ENCODE data around the gene KIF1C.

The KIF1C gene

GRCh38 chr17:4974115-4974670 lies 23.6 kb upstream of the KIF1C start:
- Mint-ChIP-seq H3K9me3 (no peaks in the 10 kb centered on the region), H3K4me3 (no peak overlapping the region), H3K4me1 (ENCODE audit: low read depth) (peaks cover 19% of the 10 kb centered on the region), H3K36me3 (ENCODE audit: low read depth) (peaks cover 61% of the 10 kb centered on the region), H3K27ac (no peak overlapping the region), H3K27me3 (ENCODE audit: low read depth) (no peaks in the 10 kb centered on the region)

- Mint-ChIP-seq H3K4me1 (ENCODE audit: low read depth) (peaks cover 27% of the 10 kb centered on the region), H3K27ac (no peak overlapping the region)
Measured at GRCh38 chr17:4978726-4979125, 19.0 kb upstream of the KIF1C start.

GRCh38 chr17:4980644-4981216 lies 17.0 kb upstream of the KIF1C start:
- H3K4me3 Mint-ChIP-seq, result no peak overlapping the region

More at GRCh38 chr17:4978726-4979125, 19.0 kb upstream of the KIF1C start:
- Mint-ChIP-seq H3K27me3 (ENCODE audit: low read depth) (no peaks in the 10 kb centered on the region), H3K4me3 (no peak overlapping the region), H3K9me3 (no peaks in the 10 kb centered on the region), H3K36me3 (ENCODE audit: low read depth) (peaks cover 57% of the 10 kb centered on the region)

GRCh38 chr17:4982305-4982704 lies 15.4 kb upstream of the KIF1C start:
- peaks cover 47% of the 10 kb centered on the region for H3K36me3 Mint-ChIP-seq (ENCODE audit: low read depth)
- H3K9me3 Mint-ChIP-seq, result no peaks in the 10 kb centered on the region
- H3K27ac Mint-ChIP-seq, result no peak overlapping the region
- no peaks in the 10 kb centered on the region for H3K27me3 Mint-ChIP-seq (ENCODE audit: low read depth)
- peaks cover 36% of the 10 kb centered on the region for H3K4me1 Mint-ChIP-seq (ENCODE audit: low read depth)
- no peak overlapping the region for H3K4me3 Mint-ChIP-seq

More at GRCh38 chr17:4980644-4981216, 17.0 kb upstream of the KIF1C start:
- Mint-ChIP-seq H3K36me3 (ENCODE audit: low read depth) (peaks cover 48% of the 10 kb centered on the region), H3K27ac (peak overlapping the region; percentile 82), H3K27me3 (ENCODE audit: low read depth) (no peaks in the 10 kb centered on the region), H3K4me1 (ENCODE audit: low read depth) (peaks cover 30% of the 10 kb centered on the region), H3K9me3 (no peaks in the 10 kb centered on the region)

- H3K27ac Mint-ChIP-seq, result peak overlapping the region; percentile 86
- no peaks in the 10 kb centered on the region for H3K27me3 Mint-ChIP-seq (ENCODE audit: low read depth)
- peaks cover 26% of the 10 kb centered on the region for H3K36me3 Mint-ChIP-seq (ENCODE audit: low read depth)
- no peaks in the 10 kb centered on the region for H3K9me3 Mint-ChIP-seq
- H3K4me3 Mint-ChIP-seq, result peak overlapping the region; percentile 92
- peaks cover 41% of the 10 kb centered on the region for H3K4me1 Mint-ChIP-seq (ENCODE audit: low read depth)
Measured at GRCh38 chr17:4986403-4986802, 11.3 kb upstream of the KIF1C start.

- no peaks in the 10 kb centered on the region for H3K9me3 Mint-ChIP-seq
- H3K36me3 Mint-ChIP-seq (ENCODE audit: low read depth), result peaks cover 20% of the 10 kb centered on the region
- H3K4me1 Mint-ChIP-seq (ENCODE audit: low read depth), result peaks cover 35% of the 10 kb centered on the region
- H3K27ac Mint-ChIP-seq, result peak within 1 kb of the TSS; percentile 94
- H3K4me3 Mint-ChIP-seq, result peak within 1 kb of the TSS; percentile 92
- H3K27me3 Mint-ChIP-seq (ENCODE audit: low read depth), result no peaks in the 10 kb centered on the region
Measured at GRCh38 chr17:4986951-4987766, 10.6 kb upstream of the KIF1C start, which contains the start of gene CAMTA2. Gene CAMTA2, minus strand, starts transcription at chr17:4987675. Its CDS starts 1,453 bp downstream, at chr17:4986222.

GRCh38 chr17:4987767-4988567 lies 9.8 kb upstream of the KIF1C start:
- Mint-ChIP-seq H3K27ac (peak overlapping the region; percentile 94), H3K27me3 (ENCODE audit: low read depth) (no peaks in the 10 kb centered on the region), H3K4me1 (ENCODE audit: low read depth) (peaks cover 33% of the 10 kb centered on the region), H3K4me3 (peak overlapping the region; percentile 92), H3K9me3 (no peaks in the 10 kb centered on the region), H3K36me3 (ENCODE audit: low read depth) (peaks cover 13% of the 10 kb centered on the region)

GRCh38 chr17:4994081-4994595 lies 3.6 kb upstream of the KIF1C start:
- Mint-ChIP-seq H3K9me3 (no peaks in the 10 kb centered on the region), H3K4me1 (ENCODE audit: low read depth) (peaks cover 16% of the 10 kb centered on the region), H3K36me3 (ENCODE audit: low read depth) (no peaks in the 10 kb centered on the region), H3K4me3 (no peak overlapping the region), H3K27ac (no peak overlapping the region), H3K27me3 (ENCODE audit: low read depth) (peaks cover 6% of the 10 kb centered on the region)

- peaks cover 18% of the 10 kb centered on the region for H3K36me3 Mint-ChIP-seq (ENCODE audit: low read depth)
- H3K4me1 Mint-ChIP-seq (ENCODE audit: low read depth), result peaks cover 15% of the 10 kb centered on the region
- H3K4me3 Mint-ChIP-seq, result peak overlapping the region; percentile 87
- H3K9me3 Mint-ChIP-seq, result no peaks in the 10 kb centered on the region
- no peak overlapping the region for H3K27ac Mint-ChIP-seq
- H3K27me3 Mint-ChIP-seq (ENCODE audit: low read depth), result peaks cover 6% of the 10 kb centered on the region
Measured at GRCh38 chr17:4998027-4998731, 429 bp downstream of the KIF1C start.

GRCh38 chr17:4998732-4999429 lies 1.1 kb downstream of the KIF1C start:
- peaks cover 6% of the 10 kb centered on the region for H3K27me3 Mint-ChIP-seq (ENCODE audit: low read depth)
- H3K4me1 Mint-ChIP-seq (ENCODE audit: low read depth), result peaks cover 15% of the 10 kb centered on the region
- peak overlapping the region; percentile 57 for H3K27ac Mint-ChIP-seq
- H3K9me3 Mint-ChIP-seq, result no peaks in the 10 kb centered on the region
- H3K36me3 Mint-ChIP-seq (ENCODE audit: low read depth), result peaks cover 24% of the 10 kb centered on the region
- H3K4me3 Mint-ChIP-seq, result peak overlapping the region; percentile 87

- Mint-ChIP-seq H3K4me3 (peak overlapping the region; percentile 87), H3K27ac (peak overlapping the region; percentile 4), H3K27me3 (ENCODE audit: low read depth) (peaks cover 6% of the 10 kb centered on the region), H3K36me3 (ENCODE audit: low read depth) (peaks cover 31% of the 10 kb centered on the region), H3K9me3 (no peaks in the 10 kb centered on the region), H3K4me1 (ENCODE audit: low read depth) (peaks cover 15% of the 10 kb centered on the region)
Measured at GRCh38 chr17:4999430-5000093, 1.8 kb downstream of the KIF1C start.

- no peaks in the 10 kb centered on the region for H3K9me3 Mint-ChIP-seq
- peaks cover 37% of the 10 kb centered on the region for H3K36me3 Mint-ChIP-seq (ENCODE audit: low read depth)
- H3K27ac Mint-ChIP-seq, result no peak overlapping the region
- H3K27me3 Mint-ChIP-seq (ENCODE audit: low read depth), result peaks cover 2% of the 10 kb centered on the region
- H3K4me3 Mint-ChIP-seq, result no peak overlapping the region
- peaks cover 12% of the 10 kb centered on the region for H3K4me1 Mint-ChIP-seq (ENCODE audit: low read depth)
Measured at GRCh38 chr17:5000237-5000639, 2.5 kb downstream of the KIF1C start.

Measured in T-helper 1 cell treated with Interleukin-12 subunit alpha and Interleukin-12 subunit beta and Interleukin-4 antibody, amounts not matched to agents 30 μg/mL and 1 μg/mL, for 36 hours (primary cell).